Epithelial cell of esophagus (primary cell): ENCODE results near the gene PARD3.

Experiments
- DNase-seq: peaks from one replicate; pipeline ENCODE4 v3.0.0; 2010; ENCODE audit warnings: low read depth
- H3K4me3 ChIP-seq: 2 replicates; pipeline ENCODE4 v1.5.1; 2011; ENCODE audit warnings: mild to moderate bottlenecking, low read length, control low read depth
- CTCF ChIP-seq: IDR thresholded peaks from 2 replicates; pipeline ENCODE4 v1.5.1; 2011; ENCODE audit warnings: low read depth, mild to moderate bottlenecking, low read length, control low read depth, inconsistent platforms; ENCODE audit not compliant: insufficient read depth; ENCODE audit errors: missing control alignments

Gene PARD3

DNA sequence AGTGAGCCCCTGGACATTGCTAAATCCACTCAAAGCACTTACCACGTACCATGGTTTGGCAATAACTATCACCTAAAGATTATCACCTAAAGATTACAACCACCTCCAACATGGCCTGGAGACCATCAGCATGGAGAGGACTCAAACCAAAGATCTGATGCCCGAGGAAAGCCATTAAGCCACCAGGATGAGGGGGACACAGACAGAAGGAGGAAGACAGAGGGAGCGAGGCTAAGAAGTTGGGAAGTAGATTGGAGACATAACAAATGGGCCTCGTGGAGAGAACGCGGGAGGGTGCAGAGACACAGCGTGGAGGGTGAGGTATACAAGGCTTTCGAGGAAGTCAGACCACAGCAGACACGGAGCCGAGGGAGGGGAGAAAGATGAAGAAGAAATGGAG is 700.2 kb downstream of the PARD3 start:
- H3K4me3 ChIP-seq = no peak overlapping the region
- TF ChIP-seq CTCF = no peak
- DNase-seq = no peak

- no peak for DNase-seq
- TF ChIP-seq CTCF = no peak
- no peak overlapping the region for H3K4me3 ChIP-seq
Observed at GRCh38 chr10:34113504-34114225, 701.4 kb downstream of the PARD3 start.

- DNase-seq = no peak
- no peak for TF ChIP-seq CTCF
- no peak overlapping the region for H3K4me3 ChIP-seq
Observed at GRCh38 chr10:34112171-34112782, 702.8 kb downstream of the PARD3 start.

DNA sequence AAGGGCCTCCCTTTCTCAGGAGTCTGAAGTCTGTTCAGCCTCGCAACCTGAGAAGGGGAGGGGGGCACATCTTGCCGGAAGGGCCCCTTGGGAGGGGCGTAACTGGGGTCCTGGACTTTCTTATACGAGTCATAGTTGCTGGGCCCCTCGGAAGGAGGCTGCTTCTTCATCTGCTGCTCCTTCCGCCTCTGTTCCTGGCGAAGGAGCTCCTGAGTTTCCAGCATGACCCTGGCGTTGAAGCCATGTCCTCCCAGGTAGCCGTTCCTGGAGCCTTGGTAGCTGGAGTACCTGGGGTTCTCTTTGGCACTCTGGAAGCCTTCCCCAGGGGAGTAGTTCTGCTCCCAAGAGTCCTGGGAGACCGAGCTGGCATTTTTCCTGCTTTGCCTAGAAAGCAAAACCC is 703.9 kb downstream of the PARD3 start:
- no peak for TF ChIP-seq CTCF
- H3K4me3 ChIP-seq = no peak overlapping the region
- no peak for DNase-seq

DNA sequence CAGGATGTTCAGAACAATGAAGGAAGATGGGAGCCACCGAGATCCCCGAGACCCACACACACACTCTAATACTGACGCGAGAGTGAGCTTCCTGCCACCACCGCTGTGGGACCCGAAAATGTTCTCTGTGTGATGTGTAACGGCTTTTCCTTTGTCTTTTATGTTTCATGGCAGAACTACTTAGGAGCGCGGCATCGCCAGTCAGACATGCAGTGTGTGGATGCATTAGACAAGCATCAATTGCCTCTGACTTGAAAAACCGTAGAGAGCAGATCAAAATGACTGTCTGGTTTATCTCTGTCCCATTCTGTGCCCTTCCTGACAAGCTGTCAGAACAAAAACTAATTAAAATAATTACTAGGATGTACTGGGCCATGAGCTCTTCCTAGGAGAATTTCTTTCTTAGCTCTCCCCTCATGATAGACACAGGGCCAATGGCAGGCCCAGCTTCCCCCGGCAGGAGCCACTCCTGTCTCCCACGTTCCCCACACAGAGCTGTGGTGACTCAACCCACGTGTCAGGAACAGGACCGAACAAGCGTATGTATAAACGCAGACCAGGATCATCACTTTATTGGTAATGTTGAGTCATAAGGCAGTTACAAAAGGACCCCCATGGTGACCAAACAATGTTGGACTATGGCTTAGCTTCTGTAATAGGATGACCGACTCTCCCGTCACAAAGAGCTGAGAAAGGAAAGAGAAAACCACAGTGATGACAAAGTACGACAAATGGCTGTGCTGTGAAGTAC is 705.0 kb downstream of the PARD3 start:
- no peak overlapping the region for H3K4me3 ChIP-seq
- TF ChIP-seq CTCF = no peak
- peak; percentile 95 for DNase-seq

DNA sequence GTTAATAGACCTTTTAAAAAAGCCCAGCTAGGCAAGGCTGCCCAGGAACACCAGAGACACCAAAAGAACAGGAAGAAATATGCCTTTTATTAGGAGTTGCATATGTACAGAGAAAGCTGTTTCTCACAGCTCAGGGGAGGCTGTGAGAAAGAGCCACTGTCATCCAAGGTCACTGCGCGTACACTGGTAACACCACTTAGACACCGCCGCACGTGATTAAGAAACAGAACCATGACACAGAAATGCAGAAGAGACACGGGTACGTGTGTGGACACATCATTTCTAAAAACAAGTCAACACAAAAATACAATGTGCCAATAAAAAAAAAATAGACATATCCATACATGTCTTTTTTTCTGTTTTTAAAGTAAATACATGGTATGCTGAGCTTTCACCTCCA is 705.6 kb downstream of the PARD3 start:
- TF ChIP-seq CTCF = no peak
- peak; percentile 40 for DNase-seq

More for the DNA sequence above, 705.6 kb downstream of the PARD3 start:
- H3K4me3 ChIP-seq = no peak overlapping the region
